ENCODE data around the gene NVL. TPM values are rescaled to one million over a fixed set of nuclear protein-coding genes. Genes with fewer than 3 reads are reported as not detected.

The NVL gene
- total RNA-seq, 1 experiment from 2014 or later = 28.1 TPM

DNA sequence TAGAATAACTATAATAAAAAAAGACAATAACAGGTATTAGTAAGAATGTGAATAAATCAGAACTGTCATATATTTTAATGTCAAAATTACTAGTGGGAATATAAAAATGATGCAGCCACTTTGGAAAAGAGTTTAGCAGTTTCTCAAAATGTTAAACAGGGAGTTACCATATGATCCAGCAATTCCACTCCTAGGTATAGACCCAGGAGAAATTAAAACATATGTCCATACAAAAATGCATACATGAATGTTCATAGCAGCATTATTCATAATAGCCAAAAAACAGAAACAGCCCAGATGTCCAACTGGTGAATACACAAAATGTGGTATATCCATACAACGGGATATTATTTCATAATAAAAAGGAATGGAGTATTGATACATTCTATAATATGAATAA, 71.6 kb downstream of the NVL start:
- H3K9me3 ChIP-seq (replicated peaks) = no peaks in the 10 kb centered on the region
- H3K27ac ChIP-seq = no peak overlapping the region
- H3K36me3 ChIP-seq = peaks cover 11% of the 10 kb centered on the region
- peaks cover 29% of the 10 kb centered on the region for H3K4me1 ChIP-seq (replicated peaks)
- no peak overlapping the region for H3K4me3 ChIP-seq
- DNase-seq (ENCODE audit: low read depth in 1 of 2, low spot score in 2 of 2) = no peak
- no peaks in the 10 kb centered on the region for H3K27me3 ChIP-seq (replicated peaks)

DNA sequence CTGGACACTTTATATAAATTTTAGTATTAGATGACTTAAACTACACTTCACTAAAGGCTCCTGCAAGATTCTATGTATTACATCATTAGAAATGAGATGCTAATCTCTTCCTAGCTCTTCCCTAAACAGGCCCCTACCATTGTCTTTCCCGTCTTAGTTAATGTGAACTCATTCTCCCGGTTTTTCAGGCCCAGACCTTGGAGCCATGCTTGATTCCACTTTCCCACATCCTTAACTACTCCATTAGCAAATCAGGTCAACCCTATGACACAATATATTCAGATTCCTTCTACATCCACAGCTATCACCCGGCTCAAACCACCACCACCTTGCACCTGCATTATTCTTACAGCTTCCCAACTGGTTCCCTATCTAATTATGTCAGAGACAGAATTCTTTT, 73.3 kb downstream of the NVL start:
- Histone ChIP-seq H3K27me3 (replicated peaks) (no peaks in the 10 kb centered on the region), H3K36me3 (peaks cover 11% of the 10 kb centered on the region), H3K4me1 (replicated peaks) (peaks cover 13% of the 10 kb centered on the region), H3K9me3 (replicated peaks) (no peaks in the 10 kb centered on the region), H3K27ac (no peak overlapping the region), H3K4me3 (no peak overlapping the region)
- DNase-seq (ENCODE audit: low read depth in 1 of 2, low spot score in 2 of 2) = no peak

DNA sequence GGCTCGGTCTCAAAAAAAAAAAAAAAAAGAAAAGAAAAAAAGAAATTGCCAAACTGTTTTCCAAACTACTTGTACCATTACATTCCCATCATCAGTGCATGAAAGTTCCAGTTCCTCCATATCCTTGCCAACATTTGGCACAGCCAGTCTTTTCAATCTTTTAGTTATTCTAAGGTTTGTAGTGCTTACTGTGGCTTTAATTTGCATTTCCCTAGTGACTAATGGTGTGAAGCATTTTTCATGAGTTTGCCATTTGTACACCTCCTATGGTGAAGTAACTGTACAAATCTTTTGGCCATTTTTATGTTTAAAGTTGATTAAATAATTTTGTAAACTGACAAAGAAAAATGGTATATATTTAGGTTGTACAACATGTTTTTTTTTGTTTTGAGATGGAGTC, 76.3 kb downstream of the NVL start:
- Histone ChIP-seq H3K27ac (no peak overlapping the region), H3K36me3 (peaks cover 22% of the 10 kb centered on the region), H3K4me3 (no peak overlapping the region), H3K4me1 (replicated peaks) (no peaks in the 10 kb centered on the region), H3K9me3 (replicated peaks) (no peaks in the 10 kb centered on the region), H3K27me3 (replicated peaks) (no peaks in the 10 kb centered on the region)
- DNase-seq (ENCODE audit: low read depth in 1 of 2, low spot score in 2 of 2) = no peak

DNA sequence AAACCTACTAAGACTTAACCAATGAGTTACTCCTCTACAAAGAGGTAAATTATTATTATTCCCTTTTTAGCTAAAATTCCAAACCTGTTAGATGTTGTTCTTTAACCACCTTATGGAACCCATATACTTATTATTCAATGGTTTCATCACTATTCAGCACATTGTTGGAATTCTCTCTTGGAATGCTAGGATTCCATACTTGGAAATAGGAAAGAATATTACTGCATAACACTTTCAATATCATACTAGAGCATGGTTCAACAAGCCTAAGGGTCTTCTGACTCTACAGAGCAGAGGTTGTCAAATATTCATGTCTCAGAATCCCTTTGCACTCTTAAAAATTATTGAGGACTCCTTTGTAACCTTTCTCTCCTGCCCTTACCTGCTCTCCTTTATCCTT, 77.5 kb downstream of the NVL start:
- no peak for DNase-seq (ENCODE audit: low read depth in 1 of 2, low spot score in 2 of 2)
- H3K27ac ChIP-seq = no peak overlapping the region
- no peaks in the 10 kb centered on the region for H3K4me1 ChIP-seq (replicated peaks)
- H3K36me3 ChIP-seq = peaks cover 30% of the 10 kb centered on the region
- H3K4me3 ChIP-seq = no peak overlapping the region
- no peaks in the 10 kb centered on the region for H3K27me3 ChIP-seq (replicated peaks)
- H3K9me3 ChIP-seq (replicated peaks) = no peaks in the 10 kb centered on the region

- Histone ChIP-seq H3K9me3 (replicated peaks) (no peaks in the 10 kb centered on the region), H3K4me3 (no peak overlapping the region), H3K4me1 (replicated peaks) (no peaks in the 10 kb centered on the region), H3K27me3 (replicated peaks) (no peaks in the 10 kb centered on the region), H3K27ac (no peak overlapping the region), H3K36me3 (peaks cover 24% of the 10 kb centered on the region)
- DNase-seq (ENCODE audit: low read depth in 1 of 2, low spot score in 2 of 2) = no peak
These were observed 78.2 kb downstream of the NVL start for GRCh38 chr1:224251741-224252146.

GRCh38 chr1:224245188-224245587, 84.8 kb downstream of the NVL start:
- no peaks in the 10 kb centered on the region for H3K9me3 ChIP-seq (replicated peaks)
- no peak for DNase-seq (ENCODE audit: low read depth in 1 of 2, low spot score in 2 of 2)
- no peak overlapping the region for H3K4me3 ChIP-seq
- H3K4me1 ChIP-seq (replicated peaks) = no peaks in the 10 kb centered on the region
- H3K36me3 ChIP-seq = peaks cover 41% of the 10 kb centered on the region
- no peaks in the 10 kb centered on the region for H3K27me3 ChIP-seq (replicated peaks)
- H3K27ac ChIP-seq = no peak overlapping the region

DNA sequence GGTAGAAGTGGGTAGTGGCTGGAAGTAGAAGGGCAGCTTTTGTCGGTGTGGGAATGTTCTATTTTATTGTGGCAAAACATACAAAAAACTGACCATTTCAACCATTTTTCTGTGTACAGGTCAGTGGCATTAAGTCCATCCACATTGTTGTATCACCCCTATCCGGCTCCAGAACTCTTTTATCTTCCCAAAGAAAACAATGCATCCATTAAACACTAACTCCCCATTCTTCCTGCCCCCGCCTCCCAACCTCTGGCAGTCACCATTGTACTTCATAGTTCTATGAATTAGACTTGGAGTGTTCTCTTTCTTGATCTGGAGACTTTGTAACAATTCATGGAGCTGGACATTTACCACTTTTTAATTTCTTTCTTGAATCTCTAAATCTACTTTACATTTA, 91.2 kb downstream of the NVL start:
- H3K4me3 ChIP-seq = no peak overlapping the region
- no peaks in the 10 kb centered on the region for H3K27me3 ChIP-seq (replicated peaks)
- peaks cover 6% of the 10 kb centered on the region; the same call in 1 of the 2 replicates for H3K4me1 ChIP-seq (replicated peaks)
- no peak overlapping the region for H3K27ac ChIP-seq
- H3K9me3 ChIP-seq (replicated peaks) = no peaks in the 10 kb centered on the region
- peaks cover 40% of the 10 kb centered on the region for H3K36me3 ChIP-seq
- no peak for DNase-seq (ENCODE audit: low read depth in 1 of 2, low spot score in 2 of 2)

DNA sequence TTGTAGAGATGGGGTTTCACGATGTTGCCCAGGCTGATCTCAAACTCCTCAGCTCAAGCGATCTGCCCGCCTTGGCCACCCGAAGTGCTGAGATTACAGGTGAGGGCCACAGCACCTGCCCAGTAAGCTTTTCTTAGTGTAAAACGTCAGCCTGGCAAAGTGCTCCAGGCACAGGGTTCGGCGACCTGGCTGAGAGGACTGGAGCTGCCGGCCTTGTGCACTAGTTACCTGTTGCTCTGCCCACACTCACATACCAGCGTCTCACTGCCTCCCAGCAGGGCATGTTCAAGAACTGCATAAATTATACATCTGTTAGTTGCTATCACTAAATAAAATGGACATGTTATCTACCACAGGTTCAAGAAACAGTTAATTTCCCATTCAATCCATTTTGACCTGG, 91.8 kb downstream of the NVL start:
- Histone ChIP-seq H3K27ac (no peak overlapping the region), H3K4me1 (replicated peaks) (peaks cover 6% of the 10 kb centered on the region; the same call in 1 of the 2 replicates), H3K4me3 (no peak overlapping the region), H3K27me3 (replicated peaks) (no peaks in the 10 kb centered on the region), H3K36me3 (peaks cover 41% of the 10 kb centered on the region), H3K9me3 (replicated peaks) (no peaks in the 10 kb centered on the region)
- DNase-seq (ENCODE audit: low read depth in 1 of 2, low spot score in 2 of 2) = no peak

DNA sequence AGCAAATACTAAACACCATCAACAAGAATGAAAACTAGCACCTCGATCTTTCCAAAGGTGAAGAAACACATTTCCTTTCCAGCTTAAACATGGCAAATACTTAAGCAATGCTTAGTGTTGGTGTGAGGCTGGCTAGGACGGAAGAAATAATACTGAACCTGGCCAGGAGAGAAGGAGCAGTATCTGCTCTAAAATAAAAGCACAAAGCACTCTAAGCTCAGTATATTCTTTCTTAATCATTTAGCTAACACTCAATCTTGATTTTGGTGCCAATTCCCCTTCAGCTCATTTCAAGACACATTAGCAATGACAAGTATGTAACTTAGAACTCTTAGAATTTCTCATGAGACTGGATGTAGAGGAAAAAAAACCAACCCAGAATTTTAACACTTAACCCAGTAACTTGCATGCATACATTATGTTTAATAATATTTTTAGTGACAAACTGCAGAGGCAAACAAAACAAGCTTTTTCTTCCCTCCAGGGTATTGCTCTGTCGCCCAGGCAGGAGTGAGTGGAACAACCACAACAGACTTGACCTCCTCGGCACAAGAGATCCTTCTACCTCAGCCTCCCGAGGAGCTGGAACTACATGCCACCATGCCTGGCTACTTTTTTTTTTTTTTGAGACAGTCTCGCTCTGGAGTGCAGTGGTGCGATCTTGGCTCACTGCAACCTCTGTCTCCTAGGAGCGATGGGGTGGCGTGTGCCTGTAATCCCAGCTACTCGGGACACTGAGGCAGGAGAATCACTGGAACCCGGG, 92.7 kb downstream of the NVL start:
- no peak overlapping the region for H3K27ac ChIP-seq
- no peak for DNase-seq (ENCODE audit: low read depth in 1 of 2, low spot score in 2 of 2)
- peaks cover 48% of the 10 kb centered on the region for H3K36me3 ChIP-seq
- no peak overlapping the region for H3K4me3 ChIP-seq
- H3K27me3 ChIP-seq (replicated peaks) = no peaks in the 10 kb centered on the region
- no peaks in the 10 kb centered on the region for H3K9me3 ChIP-seq (replicated peaks)
- H3K4me1 ChIP-seq (replicated peaks) = peaks cover 6% of the 10 kb centered on the region; the same call in 1 of the 2 replicates

DNA sequence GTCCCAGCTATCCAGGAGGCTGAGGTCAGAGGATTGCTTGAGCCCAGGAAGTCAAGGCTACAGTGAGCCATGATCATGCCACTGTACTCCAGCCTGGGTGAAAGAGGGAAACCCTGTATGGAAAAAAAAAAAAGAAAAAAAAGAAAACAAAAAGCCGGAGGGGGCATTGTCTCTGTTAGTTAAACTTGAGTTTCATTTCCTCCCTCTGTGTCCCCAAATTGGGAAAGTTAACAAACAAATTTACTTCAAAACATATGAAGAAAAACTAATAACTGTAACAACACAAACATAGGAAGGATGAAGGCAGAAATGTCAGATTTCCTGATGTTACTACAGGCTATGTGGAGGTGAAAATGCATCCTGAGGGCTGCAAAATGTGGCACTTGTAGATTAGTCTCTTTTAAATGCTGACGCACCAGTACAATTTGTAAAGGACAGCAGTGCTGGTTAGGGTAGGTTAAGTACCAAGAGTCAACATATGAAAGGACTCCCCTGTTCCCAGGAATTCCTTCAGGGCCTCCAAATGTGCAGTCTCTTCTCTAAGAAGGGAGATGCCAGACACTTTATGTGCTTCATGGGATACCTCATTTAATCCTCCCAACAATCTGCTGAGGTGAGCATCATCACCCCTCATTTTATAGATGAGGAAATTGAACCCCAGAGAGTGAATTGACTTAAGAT, 94.0 kb downstream of the NVL start:
- Histone ChIP-seq H3K4me1 (replicated peaks) (peaks cover 6% of the 10 kb centered on the region; the same call in 1 of the 2 replicates), H3K9me3 (replicated peaks) (no peaks in the 10 kb centered on the region), H3K36me3 (peaks cover 49% of the 10 kb centered on the region), H3K27ac (no peak overlapping the region), H3K4me3 (no peak overlapping the region), H3K27me3 (replicated peaks) (no peaks in the 10 kb centered on the region)
- DNase-seq (ENCODE audit: low read depth in 1 of 2, low spot score in 2 of 2) = no peak

DNA sequence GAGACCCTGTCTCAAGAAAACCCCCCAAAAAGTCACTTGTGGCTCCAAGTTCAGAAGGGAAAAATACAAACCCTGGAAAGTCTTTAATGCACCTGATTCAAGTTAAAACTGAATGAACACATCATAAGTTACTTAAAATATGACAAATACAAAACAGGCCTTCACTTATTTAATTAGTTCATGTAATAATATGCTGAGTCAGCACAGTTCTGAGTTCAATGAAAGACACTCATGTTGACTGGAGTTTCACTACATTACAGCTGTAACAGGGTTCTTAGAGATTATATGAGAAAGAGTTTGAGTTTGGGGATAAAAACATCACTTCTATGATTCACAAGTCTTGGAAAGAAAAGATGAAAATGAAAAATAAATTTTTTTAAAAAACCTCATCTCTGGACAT, 96.0 kb downstream of the NVL start:
- DNase-seq (ENCODE audit: low read depth in 1 of 2, low spot score in 2 of 2) = no peak
- no peak overlapping the region for H3K27ac ChIP-seq
- no peak overlapping the region for H3K4me3 ChIP-seq
- H3K36me3 ChIP-seq = peaks cover 56% of the 10 kb centered on the region
- no peaks in the 10 kb centered on the region for H3K9me3 ChIP-seq (replicated peaks)
- no peaks in the 10 kb centered on the region for H3K27me3 ChIP-seq (replicated peaks)
- 0 out of 2 replicates have a peak, but pooled peaks cover 6% of the 10 kb centered on the region for H3K4me1 ChIP-seq (replicated peaks)

DNA sequence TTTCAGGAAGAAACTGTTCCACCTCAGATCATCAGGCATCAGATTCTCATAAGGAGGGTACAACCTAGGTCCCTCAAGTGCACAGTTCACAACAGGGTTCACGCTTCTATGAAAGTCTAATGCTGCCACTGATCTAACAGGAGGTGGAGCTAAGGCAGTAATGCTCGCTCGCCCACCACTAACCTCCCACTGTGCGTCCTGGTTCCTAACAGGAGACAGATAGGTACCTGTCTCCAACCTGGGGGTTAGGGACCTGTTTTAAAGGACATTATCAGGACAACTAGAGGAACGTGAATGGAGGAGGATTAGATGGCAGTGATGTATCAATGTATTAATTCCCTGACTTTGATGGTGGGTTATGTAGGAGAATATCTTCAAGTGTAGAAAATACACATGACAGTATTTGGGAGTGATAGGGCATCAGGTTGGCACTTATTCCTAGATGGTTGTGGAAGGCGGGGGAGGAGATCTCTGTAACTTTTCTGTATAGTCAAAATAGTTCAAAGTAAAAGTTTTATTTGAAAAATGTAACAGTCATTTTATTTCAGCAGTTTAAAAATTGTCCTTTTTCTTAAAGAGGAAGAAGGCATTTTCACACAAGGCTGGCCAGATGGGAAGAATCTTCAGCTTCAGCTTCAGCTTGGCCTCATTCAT, 103.0 kb downstream of the NVL start:
- H3K27me3 ChIP-seq (replicated peaks) = no peaks in the 10 kb centered on the region
- no peak for DNase-seq (ENCODE audit: low read depth in 1 of 2, low spot score in 2 of 2)
- H3K27ac ChIP-seq = no peak overlapping the region
- no peak overlapping the region for H3K4me3 ChIP-seq
- no peaks in the 10 kb centered on the region for H3K9me3 ChIP-seq (replicated peaks)
- H3K36me3 ChIP-seq = peaks cover 39% of the 10 kb centered on the region
- peaks cover 21% of the 10 kb centered on the region for H3K4me1 ChIP-seq (replicated peaks)

- H3K4me3 ChIP-seq = no peak overlapping the region
- DNase-seq (ENCODE audit: low read depth in 1 of 2, low spot score in 2 of 2) = peak in 1 of 2 experiments; percentile 60
- H3K9me3 ChIP-seq (replicated peaks) = no peaks in the 10 kb centered on the region
- H3K27ac ChIP-seq = no peak overlapping the region
- peaks cover 21% of the 10 kb centered on the region for H3K4me1 ChIP-seq (replicated peaks)
- H3K27me3 ChIP-seq (replicated peaks) = no peaks in the 10 kb centered on the region
- peaks cover 19% of the 10 kb centered on the region for H3K36me3 ChIP-seq
These were observed 105.9 kb downstream of the NVL start for GRCh38 chr1:224223819-224224714.
